KMS-11 (cell line): ENCODE data around the gene SLC7A8.

Source experiments
- H2AFZ ChIP-seq: fragments of 200-600 bp; sonication (generic); 2 replicates; pipeline ENCODE4 v1.6.1; 2016; ENCODE audit warnings: antibody characterized with exemption, mixed run types, low read depth
- H3K27ac ChIP-seq: fragments of 200-600 bp; sonication (generic); 2 replicates; pipeline ENCODE4 v1.6.1; 2016; ENCODE audit warnings: mild to moderate bottlenecking, mixed run types
- H3K27me3 ChIP-seq: fragments of 200-600 bp; sonication (generic); 2 replicates; pipeline ENCODE4 v1.6.1; 2017; ENCODE audit warnings: mild to moderate bottlenecking, low read depth, mixed run types, moderate library complexity; ENCODE audit not compliant: insufficient read depth
- H3K36me3 ChIP-seq: fragments of 200-600 bp; sonication (generic); 2 replicates; pipeline ENCODE4 v1.6.1; 2017; ENCODE audit warnings: mild to moderate bottlenecking, mixed run types; ENCODE audit not compliant: insufficient read depth
- H3K4me1 ChIP-seq: fragments of 200-600 bp; sonication (generic); 2 replicates; pipeline ENCODE4 v1.6.1; 2016; ENCODE audit warnings: mild to moderate bottlenecking, low read depth, mixed run types; ENCODE audit not compliant: poor library complexity, severe bottlenecking
- H3K4me2 ChIP-seq: fragments of 200-600 bp; sonication (generic); 2 replicates; pipeline ENCODE4 v1.7.0; 2016; ENCODE audit warnings: mild to moderate bottlenecking, mixed run types
- H3K4me3 ChIP-seq: fragments of 200-600 bp; sonication (generic); IDR thresholded peaks from 2 replicates; pipeline ENCODE4 v1.6.1; 2017; ENCODE audit warnings: low read depth, low read length, mixed read lengths; ENCODE audit not compliant: insufficient read depth
- H3K79me2 ChIP-seq: fragments of 200-600 bp; sonication (generic); 2 replicates; pipeline ENCODE4 v1.6.1; 2016; ENCODE audit warnings: low read depth, mixed run types; ENCODE audit not compliant: insufficient read depth
- H3K9ac ChIP-seq: fragments of 200-600 bp; sonication (generic); 2 replicates; pipeline ENCODE4 v1.6.1; 2016; ENCODE audit warnings: mild to moderate bottlenecking, mixed run types
- H4K20me1 ChIP-seq: fragments of 200-600 bp; sonication (generic); 2 replicates; pipeline ENCODE4 v1.6.1; 2016; ENCODE audit warnings: mild to moderate bottlenecking, mixed run types; ENCODE audit not compliant: insufficient read depth
- TF ChIP-seq, protein P1 (sequence below): fragments of 200-600 bp; sonication (generic); conservative IDR thresholded peaks from 2 replicates; pipeline ENCODE4 v1.6.1; 2017; ENCODE audit warnings: low read depth, mild to moderate bottlenecking, antibody characterized with exemption, low read length, moderate library complexity, mixed read lengths

SLC7A8 gene

DNA sequence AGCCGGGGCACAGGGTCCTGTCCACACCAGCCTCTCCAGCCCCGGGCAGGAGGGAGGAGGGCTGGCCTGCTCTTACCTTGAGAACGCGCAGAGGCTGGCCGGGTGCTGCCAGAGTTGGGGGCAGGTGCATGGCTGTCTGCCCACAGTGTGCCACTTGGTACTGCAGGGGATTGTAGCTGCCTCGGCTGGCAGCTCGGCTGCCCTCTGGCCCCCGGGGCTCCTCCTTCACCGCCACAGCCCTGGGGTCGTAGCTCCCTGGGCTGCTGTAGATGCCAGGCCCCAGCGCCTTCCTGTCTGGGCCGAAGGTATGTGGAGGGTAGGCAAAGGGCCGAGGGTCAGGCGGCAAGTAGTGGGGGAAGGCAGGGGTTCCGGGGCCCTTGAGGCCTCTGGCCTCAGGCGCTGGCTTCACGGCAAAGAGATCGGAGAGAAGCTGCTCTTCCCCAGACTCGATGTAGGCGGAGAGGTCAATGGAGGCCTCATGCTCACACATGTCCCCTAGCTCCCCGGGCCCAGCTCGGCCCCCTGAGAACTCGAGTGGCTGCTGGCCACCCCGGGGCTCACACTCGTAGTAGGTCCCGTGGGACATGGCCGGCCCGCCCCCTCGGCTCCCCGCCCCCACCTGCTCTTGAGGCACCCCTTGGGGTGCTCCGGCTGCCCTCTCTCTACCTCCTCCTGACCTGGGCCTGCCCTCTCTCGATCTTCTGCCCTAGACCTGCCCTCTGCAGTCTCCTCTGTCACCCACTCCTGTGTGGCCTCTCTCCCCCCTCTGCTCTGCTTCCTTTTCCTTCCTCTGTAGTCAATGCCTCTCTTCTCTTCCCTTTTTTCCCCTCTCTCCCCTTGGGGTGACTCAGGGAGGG, 64.7 kb downstream of the SLC7A8 start, which contains the start of gene CEBPE:
Gene CEBPE (minus strand): TSS at position 750 of the 857 bp plus-strand sequence. CDS start 164 bp downstream, at position 586.
- Histone ChIP-seq H3K4me3 (no peak within 1 kb of the TSS), H3K27ac (no peak within 1 kb of the TSS), H3K4me2 (no peak within 1 kb of the TSS), H3K27me3 (no peaks in the 10 kb centered on the region), H3K9ac (no peak within 1 kb of the TSS), H4K20me1 (no peaks in the 10 kb centered on the region), H3K79me2 (no peaks in the 10 kb centered on the region), H2AFZ (no peak within 1 kb of the TSS), H3K4me1 (peaks cover 14% of the 10 kb centered on the region), H3K36me3 (no peaks in the 10 kb centered on the region)
- TF ChIP-seq, protein P1, sequence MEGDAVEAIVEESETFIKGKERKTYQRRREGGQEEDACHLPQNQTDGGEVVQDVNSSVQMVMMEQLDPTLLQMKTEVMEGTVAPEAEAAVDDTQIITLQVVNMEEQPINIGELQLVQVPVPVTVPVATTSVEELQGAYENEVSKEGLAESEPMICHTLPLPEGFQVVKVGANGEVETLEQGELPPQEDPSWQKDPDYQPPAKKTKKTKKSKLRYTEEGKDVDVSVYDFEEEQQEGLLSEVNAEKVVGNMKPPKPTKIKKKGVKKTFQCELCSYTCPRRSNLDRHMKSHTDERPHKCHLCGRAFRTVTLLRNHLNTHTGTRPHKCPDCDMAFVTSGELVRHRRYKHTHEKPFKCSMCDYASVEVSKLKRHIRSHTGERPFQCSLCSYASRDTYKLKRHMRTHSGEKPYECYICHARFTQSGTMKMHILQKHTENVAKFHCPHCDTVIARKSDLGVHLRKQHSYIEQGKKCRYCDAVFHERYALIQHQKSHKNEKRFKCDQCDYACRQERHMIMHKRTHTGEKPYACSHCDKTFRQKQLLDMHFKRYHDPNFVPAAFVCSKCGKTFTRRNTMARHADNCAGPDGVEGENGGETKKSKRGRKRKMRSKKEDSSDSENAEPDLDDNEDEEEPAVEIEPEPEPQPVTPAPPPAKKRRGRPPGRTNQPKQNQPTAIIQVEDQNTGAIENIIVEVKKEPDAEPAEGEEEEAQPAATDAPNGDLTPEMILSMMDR = no peak

DNA sequence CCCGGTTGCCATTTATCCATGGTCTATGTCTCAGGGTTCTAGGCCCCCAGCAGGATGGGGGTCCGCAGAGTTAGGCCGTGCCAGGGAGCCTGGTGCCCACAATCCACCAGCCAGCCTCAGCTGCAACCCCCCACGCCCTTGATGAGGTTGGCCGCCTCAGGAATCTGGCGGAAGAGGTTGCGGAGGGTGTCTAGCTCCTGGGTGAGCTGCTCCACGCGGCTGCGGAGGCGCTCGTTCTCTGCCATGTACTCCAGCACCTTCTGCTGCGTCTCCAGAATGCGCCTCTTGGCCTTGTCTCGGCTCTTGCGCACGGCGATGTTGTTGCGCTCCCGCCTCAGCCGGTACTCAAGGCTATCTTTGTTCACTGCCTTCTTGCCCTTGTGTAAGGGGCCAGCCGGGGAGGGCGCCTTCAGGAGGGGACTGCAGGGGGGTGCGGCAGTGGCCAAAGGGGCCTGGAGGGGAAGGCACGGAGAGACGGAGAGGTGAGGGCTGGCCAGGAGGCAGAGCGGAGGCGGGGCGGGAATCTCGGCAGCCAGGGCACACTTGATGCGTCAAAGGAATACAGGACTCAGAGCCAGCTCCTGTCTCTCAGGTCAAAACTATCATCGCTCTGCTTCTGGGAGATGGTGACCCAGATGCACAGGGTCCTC, 66.0 kb downstream of the SLC7A8 start:
- Histone ChIP-seq H3K27me3 (no peaks in the 10 kb centered on the region), H3K4me3 (no peak overlapping the region), H3K4me1 (peaks cover 14% of the 10 kb centered on the region), H3K9ac (no peak overlapping the region), H4K20me1 (no peaks in the 10 kb centered on the region), H3K4me2 (no peak overlapping the region), H2AFZ (no peak overlapping the region), H3K36me3 (no peaks in the 10 kb centered on the region), H3K79me2 (no peaks in the 10 kb centered on the region), H3K27ac (no peak overlapping the region)
- TF ChIP-seq, protein P1 = no peak

DNA sequence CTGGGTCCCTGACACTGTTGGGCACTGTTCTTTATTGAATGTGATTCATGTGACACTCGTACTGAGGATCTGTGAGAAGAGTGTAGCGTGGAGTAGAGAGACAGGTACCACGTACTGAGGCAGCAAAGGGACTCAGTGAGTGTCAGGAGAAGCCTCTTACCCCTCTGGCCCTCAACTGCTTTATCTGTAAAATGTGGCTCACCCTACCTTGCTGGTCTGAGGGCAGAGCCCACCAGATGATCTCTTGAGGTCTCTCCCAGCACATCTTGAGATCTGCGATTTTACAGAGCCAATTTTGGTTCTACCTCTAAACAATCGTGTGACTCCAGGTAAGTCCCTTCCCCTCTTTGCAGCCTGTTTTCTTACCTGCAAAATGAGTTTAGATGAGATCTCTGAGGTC, 67.5 kb downstream of the SLC7A8 start:
- H3K27ac ChIP-seq = no peak overlapping the region
- TF ChIP-seq, protein P1 = no peak
- H3K9ac ChIP-seq = no peak overlapping the region
- H3K79me2 ChIP-seq = no peaks in the 10 kb centered on the region
- no peak overlapping the region for H3K4me2 ChIP-seq
- H3K36me3 ChIP-seq = no peaks in the 10 kb centered on the region
- H2AFZ ChIP-seq = no peak overlapping the region
- no peak overlapping the region for H3K4me3 ChIP-seq
- peaks cover 5% of the 10 kb centered on the region for H3K4me1 ChIP-seq
- no peaks in the 10 kb centered on the region for H3K27me3 ChIP-seq
- H4K20me1 ChIP-seq = no peaks in the 10 kb centered on the region

DNA sequence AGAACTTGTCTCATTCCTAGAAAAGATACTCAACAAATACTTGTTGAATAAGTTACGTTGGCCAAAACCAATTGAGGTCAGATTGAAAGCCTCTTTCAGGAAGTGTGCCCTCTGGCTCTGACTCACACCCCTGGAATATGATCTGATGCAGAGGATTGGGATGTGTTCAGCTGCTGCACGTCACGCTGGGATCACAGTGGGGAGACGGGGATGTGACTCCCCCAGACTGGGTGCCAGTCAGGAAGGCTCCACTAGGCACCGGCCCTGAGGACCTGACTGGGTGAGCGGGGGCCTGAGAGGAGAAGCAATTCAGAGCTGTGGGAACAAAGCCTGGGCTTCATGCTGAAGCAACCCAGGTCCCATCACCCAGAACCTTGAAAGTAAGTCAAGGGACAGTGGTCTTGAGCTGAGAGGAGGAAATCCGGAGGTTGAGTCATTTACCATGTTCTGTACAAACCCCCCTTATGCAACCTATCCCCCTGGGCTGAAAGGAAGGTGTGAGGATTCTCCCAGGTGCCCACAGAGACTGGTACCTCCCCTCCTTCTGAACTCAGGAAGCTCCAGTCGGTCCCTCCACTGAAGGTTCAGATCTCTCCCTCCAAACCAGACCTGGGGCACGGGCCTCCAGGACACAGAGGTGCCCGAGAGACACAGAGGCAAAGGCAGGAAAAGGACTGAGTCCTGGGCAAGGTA, 68.3 kb downstream of the SLC7A8 start:
- no peaks in the 10 kb centered on the region for H3K4me1 ChIP-seq
- no peak overlapping the region for H3K4me3 ChIP-seq
- H3K36me3 ChIP-seq = no peaks in the 10 kb centered on the region
- H3K9ac ChIP-seq = no peak overlapping the region
- H3K27me3 ChIP-seq = no peaks in the 10 kb centered on the region
- H3K79me2 ChIP-seq = no peaks in the 10 kb centered on the region
- H2AFZ ChIP-seq = no peak overlapping the region
- H3K4me2 ChIP-seq = no peak overlapping the region
- H3K27ac ChIP-seq = no peak overlapping the region
- TF ChIP-seq, protein P1 = no peak
- no peaks in the 10 kb centered on the region for H4K20me1 ChIP-seq
